DOHH2 (cell line): ENCODE data around the gene KCNAB1.

Experiments
- CTCF ChIP-seq: fragments of 200-600 bp; sonication (generic); IDR thresholded peaks from one replicate; pipeline ENCODE4 v1.5.1; 2014; ENCODE audit warnings: antibody characterized with exemption, mild to moderate bottlenecking, low read depth, low read length; ENCODE audit not compliant: poor library complexity, severe bottlenecking
- EZH2phosphoT487 ChIP-seq: fragments of 200-600 bp; sonication (generic); IDR thresholded peaks from 2 replicates; pipeline ENCODE4 v1.6.1; 2017; ENCODE audit warnings: borderline replicate concordance, mild to moderate bottlenecking, antibody characterized with exemption, low read length, moderate library complexity, mixed read lengths

- TF ChIP-seq CTCF (no peak), EZH2phosphoT487 (no peak)
Measured at GRCh38 chr3:156158656-156159295, 38.4 kb downstream of the KCNAB1 start.
